H1 (cell line): Measurements from ENCODE around the gene ORAI1.

Source experiments
- CTCF ChIP-seq, 3 experiments: IDR thresholded peaks; 1 replicate in 2 of 3; 2 replicates in 1 of 3; pipeline versions ENCODE4 v1.5.1 to v1.6.1; 2011; ENCODE audit warnings: low read length in 3 of 3, mild to moderate bottlenecking in 3 of 3, inconsistent platforms in 2 of 3, low read depth in 1 of 3, moderate library complexity in 1 of 3; ENCODE audit not compliant: insufficient read depth in 1 of 3; ENCODE audit errors: control extremely low read depth in 1 of 3
- EGR1 ChIP-seq: IDR thresholded peaks from 2 replicates; pipeline ENCODE4 v1.6.1; 2011; ENCODE audit warnings: low read depth, low read length, borderline replicate concordance
- MAFK ChIP-seq: IDR thresholded peaks from 2 replicates; pipeline ENCODE4 v1.6.1; 2012; ENCODE audit warnings: low read depth, mild to moderate bottlenecking, improper control_type of control experiment, low read length

GRCh38 chr12:121610239-121611149, 15.8 kb upstream of the ORAI1 start:
- TF ChIP-seq EGR1, result no peak
- TF ChIP-seq CTCF (IDR thresholded peaks at IDR 0.05; ENCODE audit: control extremely low read depth in 1 of 3, insufficient read depth in 1 of 3, low read depth in 1 of 3, low read length in 3 of 3), result no peak
- TF ChIP-seq MAFK, result no peak
